HepG2 (cell line): ENCODE measurements around the gene TRMT1. TPM values are rescaled to one million over a fixed set of nuclear protein-coding genes. Genes with fewer than 3 reads are reported as not detected.
A peak's percentile ranks its signal among the peaks of the same experiment; 100 is the strongest.

Source experiments
- JUNB ChIP-seq: sonication (generic); formaldehyde crosslinking; IDR thresholded peaks from 2 replicates; pipeline ENCODE4 v1.8.0; 2022; ENCODE audit warnings: missing genetic modification reagents, mild to moderate bottlenecking, borderline replicate concordance
- PITX1 ChIP-seq: sonication (generic); formaldehyde crosslinking; IDR thresholded peaks from 2 replicates; pipeline ENCODE4 v1.5.1; 2020; ENCODE audit warnings: mild to moderate bottlenecking, missing genetic modification reagents
- SOX5 ChIP-seq: IDR thresholded peaks from 2 replicates; pipeline ENCODE4 v1.6.1; 2016; ENCODE audit warnings: borderline replicate concordance
- ZBTB3 ChIP-seq: sonication (generic); formaldehyde crosslinking; IDR thresholded peaks from 2 replicates; pipeline ENCODE4 v1.4.0; 2020; ENCODE audit warnings: low read depth, mild to moderate bottlenecking, moderate library complexity, missing genetic modification reagents, borderline replicate concordance
- ZKSCAN8 ChIP-seq: IDR thresholded peaks from 2 replicates; pipeline ENCODE4 v1.6.1; 2016; ENCODE audit warnings: borderline replicate concordance, missing genetic modification reagents, missing compliant biosample characterization
- ZNF136 ChIP-seq: sonication (generic); formaldehyde crosslinking; IDR thresholded peaks from 2 replicates; pipeline ENCODE4 v1.8.1; 2022; ENCODE audit warnings: low read depth, mild to moderate bottlenecking, moderate library complexity, missing genetic modification reagents
- ZNF354B ChIP-seq: sonication (generic); formaldehyde crosslinking; IDR thresholded peaks from 2 replicates; pipeline ENCODE4 v1.8.0; 2022; ENCODE audit warnings: mild to moderate bottlenecking, missing genetic modification reagents
- ZNF709 ChIP-seq: sonication (generic); formaldehyde crosslinking; IDR thresholded peaks from 2 replicates; pipeline ENCODE4 v1.5.0; 2020; ENCODE audit warnings: mild to moderate bottlenecking, missing genetic modification reagents
- ZSCAN9 ChIP-seq: IDR thresholded peaks from 2 replicates; pipeline ENCODE4 v1.6.1; 2016; ENCODE audit warnings: borderline replicate concordance
- polyA plus RNA-seq, 8 experiments: library from polyadenylated mRNA; depleted of rRNA in 3 of 8; stranded (reverse) in 7 of 8; unstranded in 1 of 8; fragments of >200 nt; fragmentation: Illumina TruSeq in 4 of 8; extraction: Trizol in 4 of 8; gene quantifications; 2 replicates each; pipeline versions ENCODE4 v1.2.1 to v1.2.3, GENCODE V29; 2011 to 2016; ENCODE audit warnings: low read depth in 4 of 8, missing spikeins in 1 of 8, mixed read lengths in 1 of 8; ENCODE audit not compliant: insufficient read depth in 1 of 8
- total RNA-seq, 5 experiments: library from RNA; depleted of rRNA; stranded (reverse); fragments of >200 nt; fragmentation: Illumina TruSeq; extraction: Trizol; gene quantifications; 2 replicates each; pipeline ENCODE4 v1.2.3, GENCODE V29; 2016; ENCODE audit warnings: low read depth in 1 of 5
- TF ChIP-seq, protein P1 (sequence below): sonication (generic); formaldehyde crosslinking; IDR thresholded peaks from 2 replicates; pipeline ENCODE4 v1.4.0; 2020; ENCODE audit warnings: low read depth, missing genetic modification reagents
- TF ChIP-seq, protein P2 (sequence below), 2 experiments: sonication (generic) in 1 of 2; formaldehyde crosslinking in 1 of 2; IDR thresholded peaks; 2 replicates each; pipeline versions ENCODE4 v1.4.0 to v1.6.1; 2016 to 2020; ENCODE audit warnings: borderline replicate concordance in 1 of 2, low read depth in 1 of 2, mild to moderate bottlenecking in 1 of 2, missing genetic modification reagents in 1 of 2
- TF ChIP-seq, protein P3 (sequence below): sonication (generic); formaldehyde crosslinking; IDR thresholded peaks from 2 replicates; pipeline ENCODE4 v1.8.0; 2022; ENCODE audit warnings: mild to moderate bottlenecking, missing genetic modification reagents
- TF ChIP-seq, protein P4 (sequence below): sonication (generic); formaldehyde crosslinking; IDR thresholded peaks from 2 replicates; pipeline ENCODE4 v1.8.0; 2022; ENCODE audit warnings: low read depth, missing genetic modification reagents
- TF ChIP-seq, protein P5 (sequence below): sonication (generic); formaldehyde crosslinking; IDR thresholded peaks from 2 replicates; pipeline ENCODE4 v1.5.0; 2020; ENCODE audit warnings: missing genetic modification reagents, mild to moderate bottlenecking, borderline replicate concordance

TRMT1 gene
- total and polyA plus RNA-seq, 2 of the 13 experiments (the other 11 are each of a cell fraction or from before 2014, with no cell fraction given) = 35.5 to 44.1 TPM

DNA sequence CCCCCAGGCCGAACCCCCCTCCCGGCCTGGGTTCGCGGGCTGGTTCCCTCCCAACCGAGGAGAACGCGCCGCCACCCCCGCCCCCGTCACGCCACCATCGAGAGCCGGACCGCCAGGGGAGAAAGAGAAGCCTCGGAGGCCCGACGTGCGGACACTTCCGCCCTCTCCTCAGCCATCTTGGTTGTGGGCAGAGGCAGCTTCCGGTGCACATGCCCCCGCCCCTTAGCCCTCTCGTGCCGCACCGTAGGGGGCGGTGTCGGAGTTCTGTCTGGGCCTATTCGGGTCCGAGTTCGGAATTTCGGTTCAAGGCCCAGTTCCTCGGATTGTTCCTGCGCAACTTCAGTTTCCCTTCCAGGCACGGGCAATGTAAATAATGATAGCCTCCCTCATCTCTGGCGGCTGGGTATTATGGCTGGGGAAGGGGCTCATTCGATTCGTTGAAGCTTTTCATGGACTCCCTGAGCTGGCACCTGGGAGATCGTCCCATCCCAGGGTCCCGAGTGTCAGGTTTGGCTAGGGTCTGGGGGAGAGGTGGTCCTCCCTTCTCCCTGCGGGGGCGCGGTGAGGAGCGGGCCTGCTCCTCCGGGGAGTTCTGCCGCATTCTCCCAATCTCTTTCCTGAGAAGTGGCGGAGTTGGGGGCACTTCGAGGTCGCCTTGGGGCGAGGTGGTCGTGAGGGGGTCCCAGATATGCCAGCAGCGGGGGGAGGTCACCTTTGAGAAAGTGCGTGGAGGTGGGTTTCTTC, 33.8 kb upstream of the TRMT1 start, which contains the start of the genes IER2 and STX10 (continued):
- TF ChIP-seq, protein P1, sequence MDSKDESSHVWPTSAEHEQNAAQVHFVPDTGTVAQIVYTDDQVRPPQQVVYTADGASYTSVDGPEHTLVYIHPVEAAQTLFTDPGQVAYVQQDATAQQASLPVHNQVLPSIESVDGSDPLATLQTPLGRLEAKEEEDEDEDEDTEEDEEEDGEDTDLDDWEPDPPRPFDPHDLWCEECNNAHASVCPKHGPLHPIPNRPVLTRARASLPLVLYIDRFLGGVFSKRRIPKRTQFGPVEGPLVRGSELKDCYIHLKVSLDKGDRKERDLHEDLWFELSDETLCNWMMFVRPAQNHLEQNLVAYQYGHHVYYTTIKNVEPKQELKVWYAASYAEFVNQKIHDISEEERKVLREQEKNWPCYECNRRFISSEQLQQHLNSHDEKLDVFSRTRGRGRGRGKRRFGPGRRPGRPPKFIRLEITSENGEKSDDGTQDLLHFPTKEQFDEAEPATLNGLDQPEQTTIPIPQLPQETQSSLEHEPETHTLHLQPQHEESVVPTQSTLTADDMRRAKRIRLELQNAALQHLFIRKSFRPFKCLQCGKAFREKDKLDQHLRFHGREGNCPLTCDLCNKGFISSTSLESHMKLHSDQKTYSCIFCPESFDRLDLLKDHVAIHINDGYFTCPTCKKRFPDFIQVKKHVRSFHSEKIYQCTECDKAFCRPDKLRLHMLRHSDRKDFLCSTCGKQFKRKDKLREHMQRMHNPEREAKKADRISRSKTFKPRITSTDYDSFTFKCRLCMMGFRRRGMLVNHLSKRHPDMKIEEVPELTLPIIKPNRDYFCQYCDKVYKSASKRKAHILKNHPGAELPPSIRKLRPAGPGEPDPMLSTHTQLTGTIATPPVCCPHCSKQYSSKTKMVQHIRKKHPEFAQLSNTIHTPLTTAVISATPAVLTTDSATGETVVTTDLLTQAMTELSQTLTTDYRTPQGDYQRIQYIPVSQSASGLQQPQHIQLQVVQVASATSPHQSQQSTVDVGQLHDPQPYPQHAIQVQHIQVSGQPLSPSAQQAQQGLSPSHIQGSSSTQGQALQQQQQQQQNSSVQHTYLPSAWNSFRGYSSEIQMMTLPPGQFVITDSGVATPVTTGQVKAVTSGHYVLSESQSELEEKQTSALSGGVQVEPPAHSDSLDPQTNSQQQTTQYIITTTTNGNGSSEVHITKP (CRISPR knock-in tag) = peak; percentile 76
- TF ChIP-seq SOX5 (CRISPR knock-in tag) = peak; percentile 65
- no peak; the same call in 1 of the 2 replicates for TF ChIP-seq ZBTB3 (CRISPR knock-in tag)
- no peak for TF ChIP-seq JUNB (CRISPR knock-in tag)
- 0 out of 2 replicates have a peak, but pooled peaks have one; percentile 51 for TF ChIP-seq PITX1 (CRISPR knock-in tag)
- 0 out of 2 replicates have a peak, but pooled peaks have one; percentile 33 for TF ChIP-seq ZNF136 (CRISPR knock-in tag)
- TF ChIP-seq, protein P2, sequence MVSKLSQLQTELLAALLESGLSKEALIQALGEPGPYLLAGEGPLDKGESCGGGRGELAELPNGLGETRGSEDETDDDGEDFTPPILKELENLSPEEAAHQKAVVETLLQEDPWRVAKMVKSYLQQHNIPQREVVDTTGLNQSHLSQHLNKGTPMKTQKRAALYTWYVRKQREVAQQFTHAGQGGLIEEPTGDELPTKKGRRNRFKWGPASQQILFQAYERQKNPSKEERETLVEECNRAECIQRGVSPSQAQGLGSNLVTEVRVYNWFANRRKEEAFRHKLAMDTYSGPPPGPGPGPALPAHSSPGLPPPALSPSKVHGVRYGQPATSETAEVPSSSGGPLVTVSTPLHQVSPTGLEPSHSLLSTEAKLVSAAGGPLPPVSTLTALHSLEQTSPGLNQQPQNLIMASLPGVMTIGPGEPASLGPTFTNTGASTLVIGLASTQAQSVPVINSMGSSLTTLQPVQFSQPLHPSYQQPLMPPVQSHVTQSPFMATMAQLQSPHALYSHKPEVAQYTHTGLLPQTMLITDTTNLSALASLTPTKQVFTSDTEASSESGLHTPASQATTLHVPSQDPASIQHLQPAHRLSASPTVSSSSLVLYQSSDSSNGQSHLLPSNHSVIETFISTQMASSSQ (IDR thresholded peaks at IDR 0.05; ENCODE audit: low read depth) = no peak
- TF ChIP-seq, protein P2 (CRISPR knock-in tag; IDR thresholded peaks at IDR 0.05; ENCODE audit: borderline replicate concordance) = peak; percentile 66; the same call in 1 of the 2 replicates
- no peak for TF ChIP-seq ZNF709 (CRISPR knock-in tag)
- peak; percentile 87; the same call in 1 of the 2 replicates for TF ChIP-seq ZSCAN9 (CRISPR knock-in tag)
- TF ChIP-seq, protein P3, sequence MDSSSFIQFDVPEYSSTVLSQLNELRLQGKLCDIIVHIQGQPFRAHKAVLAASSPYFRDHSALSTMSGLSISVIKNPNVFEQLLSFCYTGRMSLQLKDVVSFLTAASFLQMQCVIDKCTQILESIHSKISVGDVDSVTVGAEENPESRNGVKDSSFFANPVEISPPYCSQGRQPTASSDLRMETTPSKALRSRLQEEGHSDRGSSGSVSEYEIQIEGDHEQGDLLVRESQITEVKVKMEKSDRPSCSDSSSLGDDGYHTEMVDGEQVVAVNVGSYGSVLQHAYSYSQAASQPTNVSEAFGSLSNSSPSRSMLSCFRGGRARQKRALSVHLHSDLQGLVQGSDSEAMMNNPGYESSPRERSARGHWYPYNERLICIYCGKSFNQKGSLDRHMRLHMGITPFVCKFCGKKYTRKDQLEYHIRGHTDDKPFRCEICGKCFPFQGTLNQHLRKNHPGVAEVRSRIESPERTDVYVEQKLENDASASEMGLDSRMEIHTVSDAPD = peak; percentile 53; the same call in 1 of the 2 replicates
- TF ChIP-seq, protein P4, sequence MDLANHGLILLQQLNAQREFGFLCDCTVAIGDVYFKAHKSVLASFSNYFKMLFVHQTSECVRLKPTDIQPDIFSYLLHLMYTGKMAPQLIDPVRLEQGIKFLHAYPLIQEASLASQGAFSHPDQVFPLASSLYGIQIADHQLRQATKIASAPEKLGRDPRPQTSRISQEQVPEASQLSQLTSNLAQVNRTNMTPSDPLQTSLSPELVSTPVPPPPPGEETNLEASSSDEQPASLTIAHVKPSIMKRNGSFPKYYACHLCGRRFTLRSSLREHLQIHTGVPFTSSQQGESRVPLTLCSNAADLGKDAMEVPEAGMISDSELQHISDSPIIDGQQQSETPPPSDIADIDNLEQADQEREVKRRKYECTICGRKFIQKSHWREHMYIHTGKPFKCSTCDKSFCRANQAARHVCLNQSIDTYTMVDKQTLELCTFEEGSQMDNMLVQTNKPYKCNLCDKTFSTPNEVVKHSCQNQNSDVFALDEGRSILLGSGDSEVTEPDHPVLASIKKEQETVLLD = peak; percentile 88
- TF ChIP-seq ZNF354B = 0 out of 2 replicates have a peak, but pooled peaks have one; percentile 48
- 0 out of 2 replicates have a peak, but pooled peaks have one; percentile 53 for TF ChIP-seq ZKSCAN8 (CRISPR knock-in tag)
- TF ChIP-seq, protein P5, sequence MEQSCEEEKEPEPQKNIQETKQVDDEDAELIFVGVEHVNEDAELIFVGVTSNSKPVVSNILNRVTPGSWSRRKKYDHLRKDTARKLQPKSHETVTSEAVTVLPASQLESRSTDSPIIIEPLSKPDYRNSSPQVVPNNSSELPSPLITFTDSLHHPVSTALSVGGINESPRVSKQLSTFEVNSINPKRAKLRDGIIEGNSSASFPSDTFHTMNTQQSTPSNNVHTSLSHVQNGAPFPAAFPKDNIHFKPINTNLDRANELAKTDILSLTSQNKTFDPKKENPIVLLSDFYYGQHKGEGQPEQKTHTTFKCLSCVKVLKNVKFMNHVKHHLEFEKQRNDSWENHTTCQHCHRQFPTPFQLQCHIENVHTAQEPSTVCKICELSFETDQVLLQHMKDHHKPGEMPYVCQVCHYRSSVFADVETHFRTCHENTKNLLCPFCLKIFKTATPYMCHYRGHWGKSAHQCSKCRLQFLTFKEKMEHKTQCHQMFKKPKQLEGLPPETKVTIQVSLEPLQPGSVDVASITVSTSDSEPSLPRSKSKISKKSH (CRISPR knock-in tag) = peak; percentile 50; the same call in 1 of the 2 replicates
